ENCODE results near the gene DARS1.
A peak's percentile ranks its signal among the peaks of the same experiment; 100 is the strongest.
"Not testable (repeated sequence)": the region's sequence is repeated elsewhere in the genome, so short reads cannot be mapped to it uniquely, and the experiment has no call there.

DARS1 gene

DNA sequence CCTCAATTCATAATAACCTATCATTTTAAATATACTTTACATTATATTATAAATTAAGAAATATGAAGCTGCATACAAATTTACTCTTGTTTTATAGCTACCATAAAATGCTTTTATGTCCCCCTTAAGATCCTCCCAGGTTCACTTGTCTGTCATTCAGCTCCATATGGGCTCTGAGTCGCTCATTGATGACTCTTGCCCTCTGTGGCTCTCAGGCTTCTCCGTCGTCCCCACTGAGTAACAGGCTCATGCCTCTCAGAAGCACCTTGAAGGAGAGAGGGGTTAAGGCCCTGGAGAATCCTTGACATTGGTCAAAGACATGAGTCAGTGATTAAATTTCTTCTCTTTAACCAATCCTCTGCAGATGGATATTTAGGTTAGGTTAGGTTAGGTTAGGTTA, 103.0 kb downstream of the DARS1 start:
- no peak for DNase-seq (ENCODE audit: low spot score)

DNA sequence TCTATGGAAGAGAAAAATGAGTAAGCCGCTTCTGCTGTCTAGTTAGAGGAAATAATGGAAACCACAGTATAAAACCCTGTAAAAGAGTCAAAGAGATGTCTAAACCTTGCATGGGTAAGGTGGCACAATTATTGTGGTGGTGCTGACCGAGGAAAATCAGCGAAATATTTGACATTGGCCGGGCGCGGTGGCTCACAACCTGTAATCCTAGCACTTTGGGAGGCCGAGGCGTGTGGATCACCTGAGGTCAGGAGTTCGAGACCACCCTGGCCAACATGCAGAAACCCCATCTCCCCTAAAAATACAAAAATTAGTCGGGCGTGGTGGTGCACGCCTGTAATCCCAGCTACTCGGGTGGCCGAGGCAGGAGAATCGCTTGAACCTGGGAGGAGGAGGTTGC, 108.7 kb downstream of the DARS1 start:
- DNase-seq (ENCODE audit: low spot score): not testable (repeated sequence)

DNA sequence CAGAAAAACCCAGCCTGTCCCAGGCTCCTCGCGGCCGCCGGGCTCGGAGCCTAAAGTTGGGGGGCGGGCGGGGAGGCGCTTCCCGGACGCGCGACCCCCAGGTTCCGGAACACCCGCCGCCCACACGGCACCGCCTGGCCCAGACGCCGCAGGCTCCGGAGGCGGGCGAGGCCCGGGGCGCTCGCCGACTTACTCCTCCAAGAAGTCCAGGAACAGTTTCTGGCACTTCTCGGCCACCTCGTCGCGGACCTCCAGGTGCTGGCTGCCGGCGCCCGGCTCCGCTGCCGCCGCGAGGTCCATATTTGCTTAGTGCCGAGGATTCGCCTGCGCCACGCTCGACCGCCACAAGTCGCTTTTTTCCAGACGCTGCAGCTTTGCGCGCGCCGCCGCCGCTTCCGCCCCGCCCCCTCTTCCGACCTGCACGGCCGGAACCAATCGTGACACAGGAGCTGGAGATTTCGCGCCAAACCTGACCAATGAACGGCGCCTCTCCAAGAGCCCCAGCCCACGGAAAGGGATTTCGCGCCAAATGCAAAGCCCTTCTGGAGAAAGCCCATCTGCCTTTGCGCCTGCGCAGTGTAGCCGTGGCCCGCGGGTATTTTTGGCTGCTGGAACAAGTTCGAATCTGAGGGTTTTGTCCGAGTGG, 109.2 kb downstream of the DARS1 start, which contains the start of gene MCM6:
TSS of gene MCM6 (minus strand) at position 378 of the 646 bp plus-strand sequence. CDS start at position 300, 78 bp downstream.
- peak; percentile 98 for DNase-seq (ENCODE audit: low spot score)

GRCh38 chr2:135875491-135876065, 109.8 kb downstream of the DARS1 start:
- peak; percentile 76 for DNase-seq (ENCODE audit: low spot score)

GRCh38 chr2:135874777-135875365, 110.6 kb downstream of the DARS1 start:
- DNase-seq (ENCODE audit: low spot score): no peak

DNA sequence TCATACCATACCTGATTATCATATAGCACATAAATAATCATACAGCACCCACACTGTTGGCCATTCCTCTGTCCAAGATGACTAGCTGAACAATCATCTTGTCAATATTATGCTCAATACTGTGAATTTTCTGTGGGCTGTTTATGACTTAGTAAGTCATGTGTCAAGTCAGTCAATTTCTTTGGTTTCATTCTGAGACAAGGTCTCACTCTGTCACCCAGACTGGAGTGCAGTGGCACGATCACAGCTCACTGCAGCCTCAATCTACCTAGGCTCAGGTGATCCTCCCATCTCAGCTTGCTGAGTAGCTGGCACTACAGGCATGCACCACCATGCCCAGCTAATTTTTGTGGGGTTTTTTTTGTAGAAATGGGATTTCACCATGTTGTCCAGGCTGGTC, 114.9 kb downstream of the DARS1 start:
- no peak for DNase-seq (ENCODE audit: low spot score)

- no peak for DNase-seq (ENCODE audit: low spot score)
These were observed 122.2 kb downstream of the DARS1 start for GRCh38 chr2:135863233-135863632.

- no peak for DNase-seq (ENCODE audit: low spot score)
These were observed 122.7 kb downstream of the DARS1 start for GRCh38 chr2:135862718-135863117.

All from germinal center (tissue), 1 donor.